Neural cell (in vitro differentiated cells): ENCODE results near the gene WNT7A.

ENCODE experiments used
- EZH2 ChIP-seq: fragments of 200-600, 300-800 bp; shearing (Covaris generic), sonication (generic); IDR thresholded peaks from 2 replicates; pipeline ENCODE4 v1.6.1; 2014; ENCODE audit warnings: antibody characterized with exemption, low read length, borderline replicate concordance, mild to moderate bottlenecking; ENCODE audit not compliant: insufficient read depth, poor library complexity, severe bottlenecking
- SMC3 ChIP-seq: fragments of 450-650 bp; conservative IDR thresholded peaks from 2 replicates; pipeline ENCODE4 v1.6.1; 2014; ENCODE audit warnings: antibody characterized with exemption, mild to moderate bottlenecking, moderate library complexity; ENCODE audit not compliant: poor library complexity
- TF ChIP-seq, protein P1 (sequence below): fragments of 450-650 bp; IDR thresholded peaks from 2 replicates; pipeline ENCODE4 v1.5.1; 2014; ENCODE audit warnings: antibody characterized with exemption, mild to moderate bottlenecking, moderate library complexity; ENCODE audit not compliant: poor library complexity, severe bottlenecking

DNA sequence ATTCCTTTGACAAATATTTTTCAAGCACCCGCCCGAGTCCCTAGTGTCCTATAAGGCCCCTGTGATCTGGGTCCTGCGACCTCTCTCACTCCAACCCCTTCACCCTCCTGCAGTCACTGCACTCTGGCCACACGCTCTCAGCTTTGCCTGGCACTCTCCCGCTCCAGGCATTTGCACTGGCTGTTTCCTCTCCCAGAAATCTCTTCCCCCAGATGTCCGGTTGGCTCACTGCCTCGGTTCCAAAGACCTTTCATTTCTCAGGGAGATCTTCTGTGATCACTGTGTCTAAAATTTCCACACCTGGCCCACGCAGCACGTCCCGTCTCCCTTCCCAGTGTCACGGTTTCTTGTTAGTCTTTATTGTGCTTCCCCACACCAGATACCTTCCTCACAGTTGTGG, 97.4 kb downstream of the WNT7A start:
- TF ChIP-seq EZH2 (no peak), SMC3 (no peak)
- TF ChIP-seq, protein P1, sequence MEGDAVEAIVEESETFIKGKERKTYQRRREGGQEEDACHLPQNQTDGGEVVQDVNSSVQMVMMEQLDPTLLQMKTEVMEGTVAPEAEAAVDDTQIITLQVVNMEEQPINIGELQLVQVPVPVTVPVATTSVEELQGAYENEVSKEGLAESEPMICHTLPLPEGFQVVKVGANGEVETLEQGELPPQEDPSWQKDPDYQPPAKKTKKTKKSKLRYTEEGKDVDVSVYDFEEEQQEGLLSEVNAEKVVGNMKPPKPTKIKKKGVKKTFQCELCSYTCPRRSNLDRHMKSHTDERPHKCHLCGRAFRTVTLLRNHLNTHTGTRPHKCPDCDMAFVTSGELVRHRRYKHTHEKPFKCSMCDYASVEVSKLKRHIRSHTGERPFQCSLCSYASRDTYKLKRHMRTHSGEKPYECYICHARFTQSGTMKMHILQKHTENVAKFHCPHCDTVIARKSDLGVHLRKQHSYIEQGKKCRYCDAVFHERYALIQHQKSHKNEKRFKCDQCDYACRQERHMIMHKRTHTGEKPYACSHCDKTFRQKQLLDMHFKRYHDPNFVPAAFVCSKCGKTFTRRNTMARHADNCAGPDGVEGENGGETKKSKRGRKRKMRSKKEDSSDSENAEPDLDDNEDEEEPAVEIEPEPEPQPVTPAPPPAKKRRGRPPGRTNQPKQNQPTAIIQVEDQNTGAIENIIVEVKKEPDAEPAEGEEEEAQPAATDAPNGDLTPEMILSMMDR: no peak
